ENCODE measurements around the gene MEF2C.

DNA sequence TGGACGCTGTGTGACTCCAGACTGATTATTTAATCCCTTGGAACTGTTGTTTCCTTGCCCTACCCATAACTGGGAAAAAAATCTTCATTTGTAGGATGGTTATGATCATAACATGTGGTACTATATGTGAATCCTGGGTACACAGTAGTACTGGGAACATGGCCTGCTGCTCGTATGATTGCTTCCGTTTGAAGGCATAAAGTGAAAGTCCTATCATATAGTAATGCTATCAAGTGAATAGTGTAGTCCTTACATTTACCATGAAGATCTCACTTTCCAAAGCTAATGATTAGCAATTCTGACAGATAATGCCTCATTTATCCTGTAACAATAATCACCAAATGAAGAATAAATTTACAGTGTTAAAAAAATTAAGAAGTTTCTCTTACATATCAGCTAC, 53.2 kb downstream of the MEF2C start:
- TF ChIP-seq POLR2A (IDR thresholded peaks at IDR 0.05): no peak
- TF ChIP-seq, protein P1, sequence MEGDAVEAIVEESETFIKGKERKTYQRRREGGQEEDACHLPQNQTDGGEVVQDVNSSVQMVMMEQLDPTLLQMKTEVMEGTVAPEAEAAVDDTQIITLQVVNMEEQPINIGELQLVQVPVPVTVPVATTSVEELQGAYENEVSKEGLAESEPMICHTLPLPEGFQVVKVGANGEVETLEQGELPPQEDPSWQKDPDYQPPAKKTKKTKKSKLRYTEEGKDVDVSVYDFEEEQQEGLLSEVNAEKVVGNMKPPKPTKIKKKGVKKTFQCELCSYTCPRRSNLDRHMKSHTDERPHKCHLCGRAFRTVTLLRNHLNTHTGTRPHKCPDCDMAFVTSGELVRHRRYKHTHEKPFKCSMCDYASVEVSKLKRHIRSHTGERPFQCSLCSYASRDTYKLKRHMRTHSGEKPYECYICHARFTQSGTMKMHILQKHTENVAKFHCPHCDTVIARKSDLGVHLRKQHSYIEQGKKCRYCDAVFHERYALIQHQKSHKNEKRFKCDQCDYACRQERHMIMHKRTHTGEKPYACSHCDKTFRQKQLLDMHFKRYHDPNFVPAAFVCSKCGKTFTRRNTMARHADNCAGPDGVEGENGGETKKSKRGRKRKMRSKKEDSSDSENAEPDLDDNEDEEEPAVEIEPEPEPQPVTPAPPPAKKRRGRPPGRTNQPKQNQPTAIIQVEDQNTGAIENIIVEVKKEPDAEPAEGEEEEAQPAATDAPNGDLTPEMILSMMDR (IDR thresholded peaks at IDR 0.05): no peak
- no peak for TF ChIP-seq POLR2AphosphoS5 (IDR thresholded peaks at IDR 0.05)
